HG02943 (cell line): ENCODE results near the gene SPART.

Experiments used
- ATAC-seq: cut with Tn5 transposase; IDR thresholded peaks from one replicate; pipeline ENCODE4 v1.9.1; 2021; ENCODE audit warnings: mild to moderate bottlenecking, low read depth, moderate library complexity; ENCODE audit not compliant: unreplicated experiment

Gene SPART

DNA sequence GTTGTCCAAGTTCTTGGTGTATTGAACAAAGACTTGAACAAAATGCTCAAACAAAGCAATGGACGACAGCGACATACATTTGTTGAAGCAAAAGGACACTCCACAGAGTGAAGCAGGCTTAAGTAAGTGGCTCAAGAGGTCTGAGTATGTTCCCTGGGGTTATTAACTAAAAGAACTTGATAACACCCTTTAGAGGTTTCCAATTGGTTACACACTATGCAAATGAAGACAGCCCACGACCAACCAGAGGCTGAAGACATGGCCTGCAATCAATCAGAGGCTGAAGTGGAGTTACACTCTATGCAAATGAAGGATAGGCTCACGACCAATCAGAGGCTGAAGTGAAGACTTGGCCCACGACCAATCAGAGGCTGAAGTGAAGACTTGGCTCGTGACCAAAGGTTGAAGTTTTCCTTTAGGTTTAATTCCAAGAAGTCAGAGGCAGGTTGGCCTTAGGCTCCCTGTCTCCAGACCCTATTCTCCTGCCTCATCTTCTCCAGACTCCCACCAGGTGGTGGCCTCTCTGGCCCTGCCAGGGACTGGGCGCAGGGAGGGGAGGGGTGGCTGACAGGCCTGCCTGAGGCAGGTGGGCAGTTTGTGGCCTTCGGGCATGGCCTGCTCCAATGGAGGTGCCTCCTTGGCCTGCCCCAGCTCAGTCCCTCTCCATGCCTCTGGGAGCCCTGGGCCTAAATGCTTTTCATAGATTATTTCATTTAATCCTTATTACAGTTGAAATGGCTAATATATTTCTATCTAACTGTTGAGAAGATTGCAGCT lies 86.6 kb downstream of the SPART start:
- no peak for ATAC-seq

DNA sequence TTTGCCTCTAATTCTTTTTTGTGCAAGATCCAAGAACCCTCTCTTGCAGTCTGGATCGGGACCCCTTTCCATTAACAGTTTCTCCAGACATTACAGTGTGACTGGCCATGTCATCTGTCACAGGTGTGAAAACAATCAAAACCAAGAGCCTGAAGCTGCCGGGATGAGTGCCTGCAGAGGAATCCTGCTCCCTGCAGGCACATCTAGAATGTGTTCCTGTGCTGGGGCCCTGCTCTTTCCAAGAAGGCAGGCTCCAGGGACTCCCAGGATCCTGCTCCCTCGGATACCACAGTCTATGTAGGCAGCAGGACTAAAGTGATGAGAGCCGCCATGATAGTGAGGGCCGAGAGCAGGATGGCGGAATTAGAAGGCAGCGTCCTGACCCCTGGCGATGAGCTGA lies 87.4 kb downstream of the SPART start:
- ATAC-seq, result no peak
